GM12878 (cell line): ENCODE data around the gene JHY.

Source experiments
- DPF2 ChIP-seq: fragments of 450-650 bp; IDR thresholded peaks from 2 replicates; pipeline ENCODE4 v1.6.1; 2017; ENCODE audit warnings: mild to moderate bottlenecking
- MYB ChIP-seq: fragments of 150-350 bp; IDR thresholded peaks from 2 replicates; pipeline ENCODE4 v1.6.1; 2014; ENCODE audit warnings: mild to moderate bottlenecking, low read depth, low read length, borderline replicate concordance
- POLR2AphosphoS5 ChIP-seq: IDR thresholded peaks from 2 replicates; pipeline ENCODE4 v1.6.1; 2011; ENCODE audit warnings: mild to moderate bottlenecking, low read length, inconsistent platforms

- TF ChIP-seq MYB, result no peak
- no peak for TF ChIP-seq POLR2AphosphoS5
- TF ChIP-seq DPF2, result no peak
Observed at GRCh38 chr11:122938557-122938956, 56.0 kb downstream of the JHY start.
